Stimulated activated CD4-positive, alpha-beta T cell treated with anti-CD3 and anti-CD28 coated beads, Interleukin-1b, Interleukin-23, amount 100 ng/mL, for 4 hours (primary cell): Measurements from ENCODE around the gene PNKP.
A peak's percentile ranks its signal among the peaks of the same experiment; 100 is the strongest.

Experiments
- DNase-seq, 2 donors: peaks; one replicate each; pipeline ENCODE4 v3.0.0-alpha.2; 2020; ENCODE audit warnings: low read depth in 2 of 2

PNKP gene

DNA sequence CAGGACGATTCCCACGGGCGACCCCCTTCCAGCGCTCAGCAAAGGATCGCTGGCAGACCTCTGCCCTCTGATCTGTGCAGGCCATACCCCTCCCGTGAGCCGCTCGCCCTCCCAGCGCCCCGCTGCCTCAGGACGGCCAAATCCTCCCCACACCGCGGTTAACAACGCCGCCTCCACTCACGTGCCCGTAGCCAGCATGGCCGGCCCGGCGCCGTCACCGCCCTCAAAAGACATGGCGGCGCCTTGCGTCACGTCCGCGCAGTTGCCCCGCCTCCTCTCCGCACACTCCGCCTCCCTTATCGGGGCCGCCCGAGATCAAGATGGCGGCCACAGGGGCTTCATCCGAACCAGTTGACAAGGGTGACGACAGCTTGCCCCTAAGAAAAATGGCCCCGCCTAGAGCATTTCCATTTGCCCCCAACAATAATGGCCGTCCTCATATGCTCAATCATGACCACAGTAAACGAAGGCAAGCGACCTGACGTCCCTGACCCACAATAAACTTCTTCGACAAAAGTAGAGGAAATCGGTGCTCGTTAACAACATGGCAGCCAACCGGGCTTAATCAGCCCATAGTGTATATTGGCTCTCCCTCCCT lies 9.1 kb upstream of the PNKP start:
- DNase-seq: peak; percentile 95

DNA sequence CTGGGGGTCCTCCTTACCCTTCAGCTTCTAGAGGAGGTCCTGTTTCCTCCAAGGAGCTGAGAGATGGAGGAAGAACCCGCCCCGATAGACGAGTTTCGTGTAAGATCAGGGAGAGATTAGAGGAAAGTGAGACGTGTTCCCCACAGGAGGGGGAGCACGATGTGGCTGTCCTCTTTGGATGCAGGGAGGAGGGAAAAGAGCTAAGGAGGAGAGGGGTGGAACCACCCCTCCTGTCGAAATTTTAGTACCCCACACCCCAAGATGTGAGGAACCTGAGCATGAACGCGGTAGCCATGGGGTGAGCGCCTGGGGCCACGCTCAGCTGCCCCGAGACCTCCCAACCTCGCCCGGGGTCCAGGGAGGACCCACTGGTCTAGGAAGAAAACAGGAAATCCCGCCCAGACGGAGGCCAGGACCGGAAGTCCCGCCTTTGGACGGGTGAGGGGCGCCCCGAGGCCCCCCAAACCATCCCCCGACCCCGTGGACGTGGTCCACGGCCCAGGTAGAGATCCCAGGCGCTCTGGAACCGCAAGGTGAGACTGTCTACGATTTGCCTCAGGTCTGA lies 8.6 kb upstream of the PNKP start:
- DNase-seq: peak; percentile 37 to 56

DNA sequence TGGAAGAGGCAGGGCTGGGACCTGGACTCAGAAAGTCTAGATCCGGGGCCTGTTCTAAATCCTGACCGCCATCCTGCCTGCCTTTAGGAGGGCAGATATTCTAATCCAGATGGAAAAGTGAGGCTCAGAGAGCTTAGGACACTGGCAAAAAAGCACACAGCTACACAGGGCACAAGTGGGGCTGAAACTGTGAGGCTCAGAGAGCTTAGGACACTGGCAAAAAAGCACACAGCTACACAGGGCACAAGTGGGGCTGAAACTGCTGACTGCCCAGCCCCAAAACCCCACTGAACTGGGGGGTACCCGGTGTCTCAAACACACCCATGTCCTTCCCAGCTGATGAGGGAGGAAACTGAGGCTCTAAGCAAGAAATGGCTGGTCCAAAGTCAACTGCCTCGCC lies 7.8 kb upstream of the PNKP start:
- no peak for DNase-seq

DNA sequence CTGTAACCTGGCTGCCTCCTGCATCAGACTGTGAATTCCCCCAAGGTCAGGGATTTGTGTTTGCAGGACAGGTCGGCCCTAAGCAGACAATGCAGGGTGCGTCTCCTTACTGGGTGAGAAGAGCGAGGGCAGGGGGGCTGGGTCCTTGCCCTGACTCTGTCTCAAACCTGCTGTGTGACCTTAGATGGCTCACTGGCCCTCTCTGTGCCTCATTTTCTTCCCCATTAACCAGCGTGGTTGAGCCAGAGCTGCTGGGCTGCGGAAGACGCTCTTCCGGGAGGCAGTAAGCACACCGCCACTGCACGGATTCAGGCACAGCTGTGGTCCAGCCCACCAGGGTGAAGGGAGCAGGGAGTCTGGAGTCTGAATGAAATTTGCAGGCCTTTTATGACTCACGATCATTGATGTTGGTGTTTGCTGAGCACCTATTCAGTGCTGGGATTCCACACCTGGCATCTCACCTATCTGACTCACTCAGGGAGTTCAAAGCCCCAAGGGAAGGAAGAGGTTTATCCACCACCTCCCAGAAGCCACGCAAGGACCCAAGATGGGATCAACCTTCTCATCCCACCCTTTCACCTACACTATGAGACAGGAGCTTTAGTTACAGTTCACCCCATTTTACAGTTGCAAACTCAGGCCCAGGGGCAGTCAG lies 7.3 kb upstream of the PNKP start:
- no peak for DNase-seq

DNA sequence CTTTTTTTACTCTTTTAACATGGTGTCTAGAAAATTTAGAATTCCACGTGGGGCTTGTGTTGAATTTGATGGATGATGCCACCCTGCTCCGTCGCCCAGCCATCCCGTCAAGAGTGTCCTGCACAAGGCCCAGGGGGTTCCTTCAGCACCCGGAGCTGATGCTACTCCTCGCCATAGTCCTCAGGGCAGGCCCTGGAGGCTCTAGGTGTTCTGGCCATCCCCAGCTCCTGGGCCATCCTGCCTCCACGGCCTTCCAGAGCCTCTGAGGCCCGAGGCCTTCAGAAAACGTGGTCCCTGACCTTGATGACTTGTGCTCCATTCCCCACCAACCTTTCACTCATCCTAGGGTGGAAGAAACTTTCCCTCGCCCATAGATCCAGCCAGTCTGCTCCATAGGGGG lies 6.5 kb upstream of the PNKP start:
- no peak for DNase-seq

DNA sequence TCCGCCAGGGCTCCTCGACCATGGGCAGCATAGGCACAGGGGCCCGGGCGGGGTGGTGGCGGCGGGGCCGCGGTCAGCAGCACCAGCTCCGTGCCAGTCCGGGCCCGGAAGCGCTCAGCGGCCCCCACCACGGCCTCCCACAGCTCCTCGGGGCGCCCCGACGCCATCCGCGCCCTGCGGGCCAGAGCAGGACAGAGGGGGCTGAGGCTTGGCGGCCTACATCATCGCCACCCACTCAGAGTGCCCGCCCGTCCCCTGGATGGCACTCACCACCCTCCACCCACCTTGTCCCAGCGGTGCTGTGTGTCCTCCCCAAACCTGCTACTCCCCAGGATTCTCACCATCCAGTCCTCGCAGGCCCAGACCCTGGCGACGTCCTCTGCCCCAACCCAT lies 5.7 kb upstream of the PNKP start:
- no peak for DNase-seq

DNA sequence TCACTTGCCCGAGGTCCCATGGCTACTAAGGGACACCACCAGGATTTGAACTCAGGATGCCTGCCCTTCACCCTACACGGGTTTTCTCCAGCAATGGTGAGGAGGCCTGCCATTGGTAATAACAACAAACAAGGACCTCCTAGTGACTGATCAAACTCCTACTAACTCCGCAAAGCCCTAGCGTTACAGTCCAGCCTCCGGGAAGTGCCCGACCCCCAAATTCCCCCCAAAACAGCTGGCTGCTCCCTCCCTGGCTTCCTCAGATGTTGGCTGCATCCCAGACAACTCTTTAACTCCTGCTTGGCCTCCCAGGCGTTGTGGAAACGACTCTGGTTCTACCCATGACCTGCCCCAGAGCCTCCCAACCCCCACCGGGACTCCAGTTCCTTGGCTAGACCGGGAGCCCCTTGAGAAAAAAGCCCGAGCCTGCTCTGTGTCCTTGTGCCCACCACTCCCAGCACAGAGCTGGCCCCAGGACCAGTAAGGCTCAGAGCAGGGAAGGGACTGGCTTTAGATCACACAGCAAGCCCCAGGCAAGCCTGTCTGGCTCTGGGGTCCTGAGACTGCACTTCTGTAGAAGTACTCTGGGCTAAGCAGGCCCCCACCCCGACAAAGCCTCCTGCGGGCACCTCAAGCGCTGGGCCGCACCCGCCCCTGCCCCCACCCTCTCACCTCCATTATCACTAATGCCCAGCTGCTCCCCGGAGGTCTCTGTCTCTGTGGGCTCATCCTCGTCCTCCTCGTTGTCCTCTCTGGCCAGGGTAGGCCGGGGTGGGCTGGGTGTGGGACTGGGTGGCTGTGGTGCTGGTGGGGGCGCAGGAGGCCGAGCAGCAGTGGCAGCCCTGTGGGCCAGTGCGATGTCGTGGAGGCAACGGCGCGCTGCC lies 5.1 kb upstream of the PNKP start:
- no peak for DNase-seq

DNA sequence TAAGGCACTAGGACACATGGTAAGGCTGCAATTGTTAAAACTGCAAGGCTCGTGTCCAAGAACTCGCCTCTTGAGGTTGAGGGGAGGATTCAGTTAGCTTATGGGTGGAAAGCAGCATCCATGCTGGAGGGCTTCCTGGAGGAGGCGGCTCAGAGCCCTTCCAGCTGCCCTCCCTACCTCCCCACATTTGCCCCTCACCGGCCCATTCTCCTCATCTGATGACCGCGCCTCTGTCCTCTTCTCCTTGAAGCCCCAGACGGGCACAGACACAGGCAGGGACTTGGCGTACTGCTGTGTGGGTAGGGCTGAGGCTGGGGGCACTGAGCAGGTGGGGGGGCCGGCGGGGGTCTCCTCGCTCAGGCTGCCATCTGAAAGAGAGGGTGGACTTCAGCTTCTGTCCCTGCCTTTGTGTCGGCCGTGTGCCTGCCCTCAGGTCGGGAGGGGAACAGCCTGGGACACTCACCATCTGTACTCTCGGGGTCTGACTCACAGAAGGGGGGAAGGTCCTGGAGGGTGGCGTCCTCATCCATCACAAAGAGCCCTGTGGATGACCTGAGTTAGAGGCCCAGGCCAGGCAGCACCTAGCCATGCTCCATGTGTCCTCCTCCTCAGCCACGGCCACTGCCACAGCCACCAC lies 4.1 kb upstream of the PNKP start:
- no peak for DNase-seq

DNA sequence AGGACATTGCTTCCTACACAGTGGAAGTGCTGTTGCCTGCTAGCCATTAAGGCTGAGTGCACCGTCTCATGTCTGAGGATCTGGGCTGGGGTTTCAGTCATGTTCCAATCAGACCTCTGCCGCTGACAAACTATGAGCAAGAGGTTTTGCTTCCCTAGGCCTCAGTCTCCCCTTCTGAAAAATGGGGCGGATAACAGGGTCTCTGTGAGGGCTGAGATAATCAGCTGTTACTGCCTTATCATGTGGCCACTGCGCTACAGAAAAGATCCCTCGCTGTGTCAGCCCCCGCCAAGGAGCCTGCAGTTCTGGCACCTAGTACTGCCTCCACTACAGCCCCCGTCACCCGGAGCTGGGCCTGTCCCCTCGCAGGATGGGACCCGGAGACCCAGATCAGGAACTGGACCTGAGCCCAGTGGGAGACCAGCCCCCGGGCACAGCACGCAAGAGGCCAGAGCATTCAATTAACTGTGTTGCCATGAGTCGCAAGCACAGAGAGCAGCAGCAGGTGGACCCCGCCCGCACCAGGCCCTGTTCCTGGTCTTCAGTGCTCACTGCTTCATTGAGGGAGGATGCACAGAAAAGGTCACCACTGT lies 3.0 kb upstream of the PNKP start:
- no peak for DNase-seq

DNA sequence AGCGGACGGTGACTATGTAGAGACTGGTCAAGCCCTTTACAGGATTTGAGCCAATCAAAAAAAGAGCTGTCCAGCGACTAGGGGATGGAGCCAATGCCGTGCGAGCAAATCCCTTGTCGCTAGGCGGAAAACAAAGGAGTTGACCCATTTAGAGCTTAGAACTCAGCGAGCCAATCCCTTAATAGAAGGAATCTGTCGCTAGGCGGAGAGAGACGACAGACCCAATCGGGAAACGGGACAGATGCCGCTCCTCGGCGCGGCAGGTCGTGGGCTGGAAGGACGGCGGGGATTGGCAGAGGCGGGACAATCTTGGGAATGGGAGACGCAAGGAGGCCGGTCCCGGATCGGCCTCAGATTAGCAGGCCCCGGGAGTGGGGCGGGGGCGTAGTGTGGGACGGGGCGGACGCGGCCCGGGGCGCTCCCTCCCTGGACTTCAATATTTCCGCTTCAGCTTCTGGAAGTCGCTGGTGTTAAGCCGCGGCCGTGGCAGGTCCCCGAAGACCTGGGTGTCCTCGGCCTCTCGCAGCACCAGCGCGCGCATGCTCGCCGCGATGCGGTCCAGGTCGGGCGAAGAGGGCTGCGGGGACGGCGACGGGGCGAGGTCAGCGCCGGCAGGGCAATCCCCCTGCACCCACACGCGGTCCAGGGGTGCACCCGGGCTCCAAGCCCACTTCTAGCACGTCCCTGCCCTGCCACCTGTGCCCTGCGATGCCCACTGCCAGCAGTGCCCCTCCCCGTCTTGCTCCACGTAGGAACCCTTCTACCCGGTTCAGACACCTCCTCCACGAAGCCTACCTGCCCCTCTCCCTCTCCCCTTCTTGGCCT lies 2.3 kb upstream of the PNKP start:
- peak; percentile 75 to 78 for DNase-seq

DNA sequence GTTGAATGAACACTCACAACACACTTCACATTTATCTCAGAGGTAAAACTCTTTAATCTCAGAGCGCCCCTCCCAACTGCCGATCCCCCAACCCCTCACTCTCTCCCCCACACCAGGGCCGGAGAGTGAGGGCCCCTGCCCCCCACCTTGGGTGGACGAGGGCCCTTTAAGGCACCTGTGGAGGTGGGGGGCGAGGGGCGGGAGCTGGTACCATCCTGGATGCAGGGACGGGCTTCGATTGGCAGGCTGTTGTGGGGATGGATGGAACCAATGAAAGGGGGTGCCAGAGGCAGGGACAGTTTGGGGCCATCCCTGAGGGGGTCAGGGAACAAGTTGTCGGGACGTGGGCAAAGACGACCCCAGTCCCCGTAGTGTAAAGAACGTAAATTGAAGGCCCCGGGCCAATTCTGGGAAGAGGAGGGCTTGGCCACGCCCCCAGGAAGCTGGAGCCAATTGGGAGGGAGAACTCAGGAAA lies 1.7 kb upstream of the PNKP start:
- no peak for DNase-seq

DNA sequence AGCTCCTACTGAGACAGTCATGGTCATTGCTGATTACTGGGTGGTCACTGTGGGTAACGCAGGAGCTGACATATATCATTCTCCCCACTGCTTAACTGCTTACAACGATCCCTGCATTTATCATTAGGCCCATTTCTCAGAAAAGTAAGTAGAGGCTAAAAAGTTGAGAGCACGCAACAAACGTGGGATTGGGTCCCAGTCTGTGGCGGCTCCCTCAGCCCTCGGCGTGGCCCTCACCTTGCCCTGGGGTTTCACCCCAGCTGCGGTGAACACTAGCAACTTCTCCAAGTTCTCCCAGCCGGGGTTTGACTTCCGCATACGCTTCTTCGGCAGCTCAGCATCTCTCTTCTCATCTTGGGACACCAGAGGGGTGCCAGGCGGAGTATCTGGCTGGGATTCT lies 2.5 kb downstream of the PNKP start:
- DNase-seq: no peak

DNA sequence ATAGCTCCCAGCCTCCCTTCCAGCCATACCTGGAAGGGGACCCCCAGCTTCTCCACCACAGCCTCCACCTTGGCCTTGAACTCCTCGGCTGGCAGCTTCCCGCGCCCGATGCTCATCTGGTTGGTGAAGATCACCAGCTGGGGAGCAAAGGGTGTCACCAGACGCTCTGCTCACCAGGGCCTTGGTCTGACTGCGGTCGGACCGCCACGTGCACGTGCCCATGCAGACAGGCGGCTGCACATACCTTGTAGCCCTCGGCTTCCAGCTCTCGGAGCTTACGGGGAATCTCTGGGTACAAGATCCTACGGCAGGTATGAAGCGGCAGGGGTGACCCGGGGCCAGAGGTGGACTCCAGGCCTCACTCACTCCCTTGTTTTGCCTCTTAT lies 3.4 kb downstream of the PNKP start:
- no peak for DNase-seq

DNA sequence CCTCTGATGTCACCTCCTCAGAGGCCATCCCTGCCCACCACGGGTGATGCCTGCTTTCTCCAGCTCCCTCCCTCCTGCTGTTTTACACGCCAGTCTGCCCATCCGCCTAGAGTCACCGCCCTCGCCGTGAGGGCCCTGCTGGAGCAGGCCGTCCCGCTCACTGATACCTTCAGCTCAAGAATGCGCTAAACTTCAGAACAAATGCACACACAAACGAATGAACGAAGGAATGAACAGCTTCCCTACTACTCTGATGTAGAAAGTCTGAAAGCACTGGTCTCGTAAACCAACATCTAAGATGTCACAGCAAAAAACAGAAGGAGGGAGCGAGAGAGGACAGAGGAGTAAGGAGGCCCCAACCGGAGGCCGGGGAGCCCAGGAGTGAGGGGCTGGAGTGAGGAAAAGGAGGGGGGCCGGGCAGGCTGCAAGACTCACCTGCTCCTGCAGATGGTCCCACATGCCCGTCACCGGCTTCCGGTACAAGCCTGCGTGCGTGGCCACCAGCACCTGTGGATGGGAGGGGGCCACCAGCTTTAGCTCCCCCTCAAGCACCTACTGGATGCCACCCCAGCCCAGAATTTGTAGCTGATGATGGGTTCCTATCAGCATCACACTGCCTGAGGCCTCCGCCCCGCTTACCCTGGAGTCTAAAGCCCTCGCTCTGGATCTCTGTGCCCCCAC lies 4.0 kb downstream of the PNKP start:
- no peak for DNase-seq

DNA sequence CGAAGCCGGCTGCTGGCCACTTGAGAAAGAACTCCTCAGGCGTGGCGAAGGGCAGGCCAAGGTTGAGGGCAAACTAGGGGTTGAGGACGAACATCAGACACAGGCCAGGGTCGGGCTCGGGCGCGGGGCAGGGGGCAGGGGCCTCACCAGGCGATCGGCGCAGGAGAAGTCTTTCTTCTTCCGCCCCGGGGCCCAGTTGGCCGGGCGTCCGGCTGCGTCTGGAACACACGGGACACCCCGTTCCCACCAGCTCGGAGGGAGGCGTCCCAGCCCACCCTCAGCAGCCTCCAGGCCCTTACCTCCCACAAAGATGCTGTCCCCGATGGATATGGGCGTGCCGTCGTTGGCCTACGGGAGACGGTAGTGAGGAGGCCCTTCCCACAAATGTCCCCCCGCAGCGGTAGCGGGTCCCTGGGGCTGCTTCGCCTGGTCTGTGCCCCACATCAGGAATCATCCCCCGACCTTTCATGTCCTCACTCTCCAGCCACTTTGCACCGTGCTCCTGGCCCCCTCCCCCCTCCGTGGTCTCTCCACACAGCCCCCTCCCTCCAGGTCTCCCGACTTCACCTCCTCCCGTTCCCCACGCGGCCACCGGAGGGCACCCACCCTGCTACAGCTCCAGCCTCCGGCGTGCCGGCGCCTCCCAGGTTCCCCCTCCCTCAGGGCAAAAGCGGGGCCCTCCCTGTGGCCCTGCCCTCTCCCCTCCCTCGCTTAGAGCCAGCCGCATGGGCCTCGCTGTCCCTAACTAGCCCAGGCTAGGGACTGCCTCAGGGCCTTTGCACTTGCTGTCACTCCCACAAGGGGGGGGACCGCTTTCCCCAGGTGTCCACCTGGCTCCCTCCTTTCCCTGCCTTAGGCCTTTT lies 4.8 kb downstream of the PNKP start:
- DNase-seq: no peak

DNA sequence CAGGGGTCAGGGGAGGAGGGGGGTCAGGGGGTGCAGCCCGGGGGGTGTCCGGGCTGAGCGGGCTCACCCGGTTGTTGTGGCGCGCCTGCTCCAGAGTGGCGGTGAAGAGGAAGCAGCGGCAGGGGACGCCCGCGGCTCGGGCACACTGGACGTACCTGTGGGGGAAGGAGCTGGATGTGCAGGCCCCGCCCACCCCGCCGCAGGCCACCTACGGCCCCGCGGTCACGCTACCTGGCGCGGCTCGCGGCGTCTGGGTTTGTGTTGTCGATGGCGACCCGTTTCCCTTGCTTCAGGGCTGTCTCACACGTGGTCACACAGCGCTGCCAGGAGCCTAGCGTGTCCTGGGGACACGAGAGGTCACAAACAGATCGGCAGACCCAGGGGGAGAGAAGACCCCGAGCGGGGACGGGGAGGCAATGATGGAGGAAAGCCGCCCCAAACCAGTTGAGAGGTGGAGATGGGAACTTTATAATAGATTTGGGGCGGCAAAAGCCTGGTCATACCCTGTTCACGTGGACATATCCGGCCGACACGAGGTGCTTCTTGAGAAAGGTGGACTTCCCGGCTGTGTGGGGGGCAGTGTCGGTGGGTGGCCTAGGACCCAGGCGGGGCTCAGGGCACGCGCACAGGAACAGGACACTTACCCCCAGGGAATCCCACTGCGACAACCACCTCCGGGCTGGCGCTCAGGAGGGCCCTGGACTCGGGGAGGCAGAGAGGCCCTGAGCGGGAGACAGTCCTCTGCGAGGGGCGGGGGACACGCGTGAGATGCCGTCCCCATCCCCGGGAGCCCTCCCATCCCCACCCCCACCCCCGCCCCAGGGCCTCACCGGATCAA lies 5.6 kb downstream of the PNKP start:
- DNase-seq: no peak

DNA sequence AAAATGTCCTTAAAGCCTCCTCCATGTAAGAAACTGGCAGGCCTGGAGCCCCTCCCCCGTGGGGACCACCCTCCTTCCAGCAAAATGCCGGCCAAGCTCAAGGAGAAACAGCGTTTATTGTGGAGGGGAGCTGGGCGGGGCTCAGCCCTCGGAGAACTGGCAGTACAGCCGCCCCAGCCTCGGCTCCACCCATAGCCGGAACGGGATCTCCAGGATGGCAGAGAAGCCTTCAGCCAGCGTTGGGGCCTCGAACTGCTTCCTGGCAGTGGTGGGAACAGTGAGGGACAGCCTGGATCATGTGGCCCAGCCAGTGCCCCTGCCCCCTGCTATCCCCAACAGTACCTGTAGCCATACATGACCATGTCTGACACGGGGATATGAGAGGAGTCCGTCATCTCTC lies 6.3 kb downstream of the PNKP start:
- DNase-seq: no peak

DNA sequence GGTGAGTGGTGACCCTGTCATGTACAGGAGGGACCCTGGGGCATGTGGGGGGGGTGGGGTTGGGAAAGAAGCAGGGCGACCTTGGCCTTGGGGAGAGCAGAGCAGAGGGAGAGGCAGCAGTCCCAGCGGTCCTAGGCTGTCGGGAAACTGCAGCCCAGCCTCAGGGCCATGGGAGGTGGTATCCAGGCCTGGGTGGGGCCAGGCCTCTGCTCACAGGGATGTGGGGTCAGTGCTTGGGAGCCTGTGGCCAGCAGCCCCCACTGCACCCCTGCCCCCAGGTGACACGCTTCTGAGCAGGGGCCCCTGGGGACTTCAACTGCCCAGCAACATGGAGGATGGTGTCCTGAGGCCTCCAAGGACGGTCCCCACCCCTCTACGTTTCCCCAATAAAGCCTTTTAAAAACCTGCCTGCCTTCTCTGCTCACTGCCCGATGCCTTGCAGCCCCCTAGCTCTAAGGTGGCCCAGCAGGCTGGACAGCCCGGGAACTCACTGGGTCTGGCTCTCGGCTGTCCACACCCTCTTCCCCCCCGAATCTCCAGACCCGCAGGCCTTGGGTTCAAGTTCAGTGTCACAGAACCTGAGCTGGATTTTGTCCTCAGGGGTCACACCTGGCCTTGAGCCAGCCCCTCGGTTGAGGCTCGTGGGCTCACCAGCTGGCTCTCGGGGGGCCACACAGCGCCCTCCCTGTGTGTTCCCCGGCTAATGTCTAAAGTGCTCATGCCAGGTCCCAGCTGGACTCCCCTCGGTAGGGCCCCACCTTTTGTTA lies 6.9 kb downstream of the PNKP start:
- DNase-seq: no peak
